RWPE2 (cell line): ENCODE data around the gene BMERB1.

Experiments used
- ATAC-seq: fragments of 200-7000 bp; cut with Tn5 transposase; 3 replicates; pipeline ENCODE4 v1.9.1; 2021; ENCODE audit warnings: low read depth
- DNase-seq: peaks from one replicate; pipeline ENCODE4 v3.0.0-alpha.2; 2020; ENCODE audit warnings: low spot score
- H3K27ac ChIP-seq: fragments of 450-650 bp; 2 replicates; pipeline ENCODE4 v1.5.1; 2017; ENCODE audit warnings: mild to moderate bottlenecking; ENCODE audit not compliant: poor library complexity, severe bottlenecking
- H3K27me3 ChIP-seq: fragments of 250-450 bp; sonication (Bioruptor Pico); 2 replicates; pipeline ENCODE4 v1.5.1; 2021; ENCODE audit warnings: mild to moderate bottlenecking, moderate library complexity; ENCODE audit not compliant: insufficient read depth, poor library complexity, severe bottlenecking
- H3K36me3 ChIP-seq: fragments of 250-450 bp; sonication (Bioruptor Pico); 2 replicates; pipeline ENCODE4 v1.5.1; 2020; ENCODE audit warnings: low read depth, mild to moderate bottlenecking, moderate library complexity
- H3K4me1 ChIP-seq: fragments of 250-450 bp; sonication (Bioruptor Pico); 2 replicates; pipeline ENCODE4 v1.5.1; 2021; ENCODE audit warnings: mild to moderate bottlenecking, moderate library complexity; ENCODE audit not compliant: insufficient read depth, poor library complexity, severe bottlenecking
- H3K4me3 ChIP-seq: fragments of 250-450 bp; sonication (Bioruptor Pico); 2 replicates; pipeline ENCODE4 v1.5.1; 2021; ENCODE audit warnings: mild to moderate bottlenecking, moderate library complexity; ENCODE audit not compliant: severe bottlenecking
- H3K9me3 ChIP-seq: fragments of 250-450 bp; sonication (Bioruptor Pico); 2 replicates; pipeline ENCODE4 v1.5.1; 2021; ENCODE audit warnings: mild to moderate bottlenecking, moderate library complexity; ENCODE audit not compliant: severe bottlenecking
- CTCF ChIP-seq: fragments of 450-650 bp; IDR thresholded peaks from one replicate; pipeline ENCODE4 v1.5.1; 2017; ENCODE audit warnings: mild to moderate bottlenecking, moderate library complexity; ENCODE audit not compliant: poor library complexity, severe bottlenecking

Gene BMERB1

GRCh38 chr16:15518381-15519351, 84.3 kb downstream of the BMERB1 start:
- Histone ChIP-seq H3K27me3 (no peaks in the 10 kb centered on the region), H3K4me3 (no peak overlapping the region), H3K4me1 (no peaks in the 10 kb centered on the region)

GRCh38 chr16:15519790-15520189, 85.4 kb downstream of the BMERB1 start:
- no peak for TF ChIP-seq CTCF
- H3K4me3 ChIP-seq: no peak overlapping the region
- no peaks in the 10 kb centered on the region for H3K9me3 ChIP-seq
- DNase-seq: no peak
- no peak for ATAC-seq
- no peaks in the 10 kb centered on the region for H3K36me3 ChIP-seq
- H3K27me3 ChIP-seq: no peaks in the 10 kb centered on the region
- no peaks in the 10 kb centered on the region for H3K4me1 ChIP-seq
- H3K27ac ChIP-seq: no peak overlapping the region

More at GRCh38 chr16:15518381-15519351, 84.3 kb downstream of the BMERB1 start:
- no peaks in the 10 kb centered on the region for H3K36me3 ChIP-seq
- no peak for DNase-seq
- H3K27ac ChIP-seq: no peak overlapping the region
- TF ChIP-seq CTCF: no peak
- ATAC-seq: no peak
- H3K9me3 ChIP-seq: no peaks in the 10 kb centered on the region

- Histone ChIP-seq H3K4me3 (no peak overlapping the region), H3K9me3 (no peaks in the 10 kb centered on the region), H3K4me1 (no peaks in the 10 kb centered on the region), H3K36me3 (no peaks in the 10 kb centered on the region), H3K27ac (no peak overlapping the region), H3K27me3 (no peaks in the 10 kb centered on the region)
- DNase-seq: no peak
- TF ChIP-seq CTCF: no peak
- no peak for ATAC-seq
These were observed 87.0 kb downstream of the BMERB1 start for GRCh38 chr16:15521390-15521757.

GRCh38 chr16:15521758-15522509, 87.5 kb downstream of the BMERB1 start:
- H3K4me3 ChIP-seq: no peak overlapping the region
- no peak overlapping the region for H3K27ac ChIP-seq
- no peak for TF ChIP-seq CTCF
- H3K36me3 ChIP-seq: no peaks in the 10 kb centered on the region
- no peaks in the 10 kb centered on the region for H3K4me1 ChIP-seq
- ATAC-seq (no peak), DNase-seq (no peak)
- no peaks in the 10 kb centered on the region for H3K9me3 ChIP-seq
- H3K27me3 ChIP-seq: no peaks in the 10 kb centered on the region
